GM12874 (cell line): ENCODE measurements around the gene GNPTAB.

ENCODE experiments used
- CTCF ChIP-seq: IDR thresholded peaks from 2 replicates; pipeline ENCODE4 v1.5.1; 2011; ENCODE audit warnings: low read depth, mild to moderate bottlenecking, control low read depth, low read length, moderate library complexity; ENCODE audit not compliant: insufficient read depth

GNPTAB gene

DNA sequence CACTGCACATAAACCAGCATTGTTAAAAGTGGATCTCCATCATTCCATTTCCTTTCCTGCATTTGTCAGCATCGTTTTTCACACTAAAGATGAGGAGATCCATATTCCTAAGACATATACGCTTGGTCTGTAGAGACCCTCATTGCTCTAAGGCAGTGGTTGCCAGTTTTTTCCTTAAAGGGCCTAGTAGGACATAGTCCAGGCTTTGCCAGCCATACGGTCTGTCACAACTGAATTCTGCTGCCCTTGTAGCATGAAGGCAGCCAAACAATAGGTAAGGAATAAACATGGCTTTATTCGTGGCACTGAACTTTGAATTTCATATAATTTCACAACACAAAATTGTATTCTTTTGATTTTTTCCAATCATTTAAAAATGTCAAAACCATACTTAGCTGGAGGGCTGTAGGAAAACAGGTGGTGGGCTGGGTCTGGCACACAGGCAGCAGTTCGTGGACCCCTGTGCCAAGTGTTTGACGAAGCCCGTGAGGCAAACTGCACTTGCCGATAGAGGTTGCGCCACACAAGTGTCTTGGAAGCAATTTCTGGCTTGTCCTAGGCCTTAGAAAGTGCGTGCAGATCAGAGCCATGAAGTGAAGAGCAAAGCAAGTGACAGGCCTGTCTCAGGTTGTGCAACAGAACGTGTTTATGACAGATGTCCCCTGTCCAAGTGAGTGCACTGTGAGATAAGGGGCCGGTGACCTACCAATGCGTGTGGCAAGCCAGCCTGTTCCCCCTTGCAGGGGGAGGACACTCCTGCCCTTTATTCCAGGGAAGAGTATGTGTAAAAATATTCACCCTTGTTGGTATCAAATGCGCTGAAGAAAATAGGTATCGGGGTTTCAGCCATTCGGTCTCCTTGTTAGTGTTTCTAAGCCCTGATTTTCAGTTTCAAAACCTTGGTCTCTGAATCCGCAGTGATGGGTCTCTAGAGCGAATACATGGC is 134.2 kb downstream of the GNPTAB start:
- no peak for TF ChIP-seq CTCF

DNA sequence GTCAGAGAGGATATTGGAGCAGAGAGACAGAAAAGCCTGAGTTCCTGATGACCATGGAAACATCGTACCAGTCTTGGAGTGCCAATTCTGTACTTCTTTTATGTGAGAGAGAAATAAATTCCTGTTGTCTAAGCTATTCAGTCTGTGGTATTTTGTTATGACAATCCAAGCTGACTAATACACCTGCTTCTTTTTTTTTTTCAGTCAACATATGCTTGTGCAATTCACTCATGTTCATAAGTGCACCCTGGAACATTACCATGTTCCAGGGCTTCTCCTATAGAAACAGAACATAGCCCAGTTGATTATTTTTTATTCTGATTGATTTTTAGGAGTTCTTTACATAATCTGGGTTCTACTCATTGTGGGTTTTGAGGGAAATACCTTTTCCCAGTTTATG is 135.1 kb downstream of the GNPTAB start:
- TF ChIP-seq CTCF, result no peak
